ENCODE data around the gene POC1A.

DNA sequence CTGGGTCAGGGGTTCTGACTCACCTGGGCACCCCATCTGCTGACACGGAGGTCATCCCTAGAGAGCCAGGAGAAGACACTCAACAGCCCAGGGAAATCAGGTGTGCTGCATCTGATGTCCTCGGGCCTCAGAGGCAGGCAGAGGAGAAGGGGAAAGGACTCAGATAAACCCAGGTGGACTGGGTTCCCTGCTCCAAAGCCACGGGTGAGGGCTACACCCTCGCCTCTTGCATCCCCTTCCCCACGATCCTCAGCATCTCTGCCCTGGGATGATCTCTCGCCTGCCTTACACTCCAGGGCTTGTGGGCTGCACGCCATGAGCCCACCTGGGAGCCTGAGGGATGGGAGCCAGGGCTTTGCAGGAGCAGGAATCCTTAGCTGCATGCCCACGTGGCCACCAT is 89.7 kb downstream of the POC1A start:
- TF ChIP-seq, protein P1, sequence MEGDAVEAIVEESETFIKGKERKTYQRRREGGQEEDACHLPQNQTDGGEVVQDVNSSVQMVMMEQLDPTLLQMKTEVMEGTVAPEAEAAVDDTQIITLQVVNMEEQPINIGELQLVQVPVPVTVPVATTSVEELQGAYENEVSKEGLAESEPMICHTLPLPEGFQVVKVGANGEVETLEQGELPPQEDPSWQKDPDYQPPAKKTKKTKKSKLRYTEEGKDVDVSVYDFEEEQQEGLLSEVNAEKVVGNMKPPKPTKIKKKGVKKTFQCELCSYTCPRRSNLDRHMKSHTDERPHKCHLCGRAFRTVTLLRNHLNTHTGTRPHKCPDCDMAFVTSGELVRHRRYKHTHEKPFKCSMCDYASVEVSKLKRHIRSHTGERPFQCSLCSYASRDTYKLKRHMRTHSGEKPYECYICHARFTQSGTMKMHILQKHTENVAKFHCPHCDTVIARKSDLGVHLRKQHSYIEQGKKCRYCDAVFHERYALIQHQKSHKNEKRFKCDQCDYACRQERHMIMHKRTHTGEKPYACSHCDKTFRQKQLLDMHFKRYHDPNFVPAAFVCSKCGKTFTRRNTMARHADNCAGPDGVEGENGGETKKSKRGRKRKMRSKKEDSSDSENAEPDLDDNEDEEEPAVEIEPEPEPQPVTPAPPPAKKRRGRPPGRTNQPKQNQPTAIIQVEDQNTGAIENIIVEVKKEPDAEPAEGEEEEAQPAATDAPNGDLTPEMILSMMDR (tag by site-specific recombination; IDR thresholded peaks at IDR 0.05): no peak
- TF ChIP-seq, protein P2, sequence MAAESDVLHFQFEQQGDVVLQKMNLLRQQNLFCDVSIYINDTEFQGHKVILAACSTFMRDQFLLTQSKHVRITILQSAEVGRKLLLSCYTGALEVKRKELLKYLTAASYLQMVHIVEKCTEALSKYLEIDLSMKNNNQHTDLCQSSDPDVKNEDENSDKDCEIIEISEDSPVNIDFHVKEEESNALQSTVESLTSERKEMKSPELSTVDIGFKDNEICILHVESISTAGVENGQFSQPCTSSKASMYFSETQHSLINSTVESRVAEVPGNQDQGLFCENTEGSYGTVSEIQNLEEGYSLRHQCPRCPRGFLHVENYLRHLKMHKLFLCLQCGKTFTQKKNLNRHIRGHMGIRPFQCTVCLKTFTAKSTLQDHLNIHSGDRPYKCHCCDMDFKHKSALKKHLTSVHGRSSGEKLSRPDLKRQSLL (tag by site-specific recombination; IDR thresholded peaks at IDR 0.05): no peak
- TF ChIP-seq OSR2 (tag by site-specific recombination; IDR thresholded peaks at IDR 0.05): no peak
- TF ChIP-seq, protein P3, sequence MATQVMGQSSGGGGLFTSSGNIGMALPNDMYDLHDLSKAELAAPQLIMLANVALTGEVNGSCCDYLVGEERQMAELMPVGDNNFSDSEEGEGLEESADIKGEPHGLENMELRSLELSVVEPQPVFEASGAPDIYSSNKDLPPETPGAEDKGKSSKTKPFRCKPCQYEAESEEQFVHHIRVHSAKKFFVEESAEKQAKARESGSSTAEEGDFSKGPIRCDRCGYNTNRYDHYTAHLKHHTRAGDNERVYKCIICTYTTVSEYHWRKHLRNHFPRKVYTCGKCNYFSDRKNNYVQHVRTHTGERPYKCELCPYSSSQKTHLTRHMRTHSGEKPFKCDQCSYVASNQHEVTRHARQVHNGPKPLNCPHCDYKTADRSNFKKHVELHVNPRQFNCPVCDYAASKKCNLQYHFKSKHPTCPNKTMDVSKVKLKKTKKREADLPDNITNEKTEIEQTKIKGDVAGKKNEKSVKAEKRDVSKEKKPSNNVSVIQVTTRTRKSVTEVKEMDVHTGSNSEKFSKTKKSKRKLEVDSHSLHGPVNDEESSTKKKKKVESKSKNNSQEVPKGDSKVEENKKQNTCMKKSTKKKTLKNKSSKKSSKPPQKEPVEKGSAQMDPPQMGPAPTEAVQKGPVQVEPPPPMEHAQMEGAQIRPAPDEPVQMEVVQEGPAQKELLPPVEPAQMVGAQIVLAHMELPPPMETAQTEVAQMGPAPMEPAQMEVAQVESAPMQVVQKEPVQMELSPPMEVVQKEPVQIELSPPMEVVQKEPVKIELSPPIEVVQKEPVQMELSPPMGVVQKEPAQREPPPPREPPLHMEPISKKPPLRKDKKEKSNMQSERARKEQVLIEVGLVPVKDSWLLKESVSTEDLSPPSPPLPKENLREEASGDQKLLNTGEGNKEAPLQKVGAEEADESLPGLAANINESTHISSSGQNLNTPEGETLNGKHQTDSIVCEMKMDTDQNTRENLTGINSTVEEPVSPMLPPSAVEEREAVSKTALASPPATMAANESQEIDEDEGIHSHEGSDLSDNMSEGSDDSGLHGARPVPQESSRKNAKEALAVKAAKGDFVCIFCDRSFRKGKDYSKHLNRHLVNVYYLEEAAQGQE (tag by site-specific recombination; IDR thresholded peaks at IDR 0.05): no peak
- TF ChIP-seq ZBTB21 (tag by site-specific recombination; IDR thresholded peaks at IDR 0.05): no peak
- TF ChIP-seq, protein P4, sequence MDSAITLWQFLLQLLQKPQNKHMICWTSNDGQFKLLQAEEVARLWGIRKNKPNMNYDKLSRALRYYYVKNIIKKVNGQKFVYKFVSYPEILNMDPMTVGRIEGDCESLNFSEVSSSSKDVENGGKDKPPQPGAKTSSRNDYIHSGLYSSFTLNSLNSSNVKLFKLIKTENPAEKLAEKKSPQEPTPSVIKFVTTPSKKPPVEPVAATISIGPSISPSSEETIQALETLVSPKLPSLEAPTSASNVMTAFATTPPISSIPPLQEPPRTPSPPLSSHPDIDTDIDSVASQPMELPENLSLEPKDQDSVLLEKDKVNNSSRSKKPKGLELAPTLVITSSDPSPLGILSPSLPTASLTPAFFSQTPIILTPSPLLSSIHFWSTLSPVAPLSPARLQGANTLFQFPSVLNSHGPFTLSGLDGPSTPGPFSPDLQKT (IDR thresholded peaks at IDR 0.05; ENCODE audit: borderline replicate concordance, low read depth, low read length): no peak
- no peak for TF ChIP-seq ZNF76 (tag by site-specific recombination; IDR thresholded peaks at IDR 0.05; ENCODE audit: borderline replicate concordance, low read depth)
- TF ChIP-seq YY1 (tag by site-specific recombination; IDR thresholded peaks at IDR 0.05): no peak
- TF ChIP-seq, protein P5, sequence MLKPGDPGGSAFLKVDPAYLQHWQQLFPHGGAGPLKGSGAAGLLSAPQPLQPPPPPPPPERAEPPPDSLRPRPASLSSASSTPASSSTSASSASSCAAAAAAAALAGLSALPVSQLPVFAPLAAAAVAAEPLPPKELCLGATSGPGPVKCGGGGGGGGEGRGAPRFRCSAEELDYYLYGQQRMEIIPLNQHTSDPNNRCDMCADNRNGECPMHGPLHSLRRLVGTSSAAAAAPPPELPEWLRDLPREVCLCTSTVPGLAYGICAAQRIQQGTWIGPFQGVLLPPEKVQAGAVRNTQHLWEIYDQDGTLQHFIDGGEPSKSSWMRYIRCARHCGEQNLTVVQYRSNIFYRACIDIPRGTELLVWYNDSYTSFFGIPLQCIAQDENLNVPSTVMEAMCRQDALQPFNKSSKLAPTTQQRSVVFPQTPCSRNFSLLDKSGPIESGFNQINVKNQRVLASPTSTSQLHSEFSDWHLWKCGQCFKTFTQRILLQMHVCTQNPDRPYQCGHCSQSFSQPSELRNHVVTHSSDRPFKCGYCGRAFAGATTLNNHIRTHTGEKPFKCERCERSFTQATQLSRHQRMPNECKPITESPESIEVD (tag by site-specific recombination; IDR thresholded peaks at IDR 0.05): no peak
- TF ChIP-seq ZNF747 (tag by site-specific recombination; IDR thresholded peaks at IDR 0.05): no peak

Data from HEK293 (cell line).